Lower leg skin (tissue), 4 donors: ENCODE data around the gene SLFNL1. TPM values are rescaled to one million over a fixed set of nuclear protein-coding genes. Genes with fewer than 3 reads are reported as not detected.

Experiments used
- DNase-seq, 2 donors: peaks; one replicate each; pipeline ENCODE4 v3.0.0-alpha.2; 2019; ENCODE audit warnings: low spot score in 2 of 2
- H3K4me3 ChIP-seq: fragments of 200-600 bp; sonication (generic); 2 replicates; pipeline ENCODE4 v1.5.1; 2017; ENCODE audit warnings: mild to moderate bottlenecking, low read depth; ENCODE audit not compliant: poor library complexity, severe bottlenecking
- CTCF ChIP-seq, 3 donors: fragments of 450-650 bp; IDR thresholded peaks; one replicate each; pipeline ENCODE4 v1.5.1; 2016; ENCODE audit warnings: antibody characterized with exemption in 3 of 3, mild to moderate bottlenecking in 3 of 3, moderate library complexity in 2 of 3
- POLR2A ChIP-seq, 2 donors: fragments of 450-650 bp; IDR thresholded peaks; one replicate each; pipeline ENCODE4 v1.6.1; 2016 to 2017; ENCODE audit warnings: antibody characterized with exemption in 2 of 2, mild to moderate bottlenecking in 1 of 2, moderate library complexity in 1 of 2
- WGBS, 2 donors: methylation state at CpG; one replicate each; pipeline ENCODE4 v1.1.5; 2018; 5-methylcytosine and 5-hydroxymethylcytosine counted together
- intact Hi-C: fragments of 100-400 bp; cut with DNase I; formaldehyde crosslinking; loops from one replicate; pipeline ENCODE4 v1.15.0; 2023; ENCODE audit warnings: low total_unique reads
- total RNA-seq, 4 donors: library from RNA; depleted of rRNA; stranded (reverse); fragments of >200 nt; gene quantifications; one replicate each; pipeline ENCODE4 v1.1.0, GENCODE V29; 2016

Gene SLFNL1
- total RNA-seq, 4 donors from 2014 or later = 0.26 TPM; not detected in 3

- H3K4me3 ChIP-seq = no peak overlapping the region
- intact Hi-C loops = no loop called here
- DNase-seq = peak in 1 of 2 donors; percentile 77
- 89 to 90% methylated on average over 5 to 8 of the region's 8 CpGs for WGBS, 2 donors
- TF ChIP-seq POLR2A (IDR thresholded peaks at IDR 0.05) (no peak), CTCF (IDR thresholded peaks at IDR 0.05) (no peak)
Measured at GRCh38 chr1:41018018-41018410, 3.5 kb downstream of the SLFNL1 start.

- intact Hi-C loops = no loop called here
Measured at GRCh38 chr1:41017141-41018017, 4.1 kb downstream of the SLFNL1 start.

GRCh38 chr1:41015897-41016470 is 5.5 kb downstream of the SLFNL1 start:
- WGBS, 2 donors = 92 to 96% methylated on average over 13 of the region's 13 CpGs
- TF ChIP-seq POLR2A (IDR thresholded peaks at IDR 0.05) = no peak
- no peak for TF ChIP-seq CTCF (IDR thresholded peaks at IDR 0.05)
- DNase-seq = peak in 1 of 2 donors; percentile 82
- no peak overlapping the region for H3K4me3 ChIP-seq
- intact Hi-C loops = no loop called here

More at GRCh38 chr1:41017141-41018017, 4.1 kb downstream of the SLFNL1 start:
- TF ChIP-seq POLR2A (IDR thresholded peaks at IDR 0.05) = no peak
- no peak for TF ChIP-seq CTCF (IDR thresholded peaks at IDR 0.05)
- H3K4me3 ChIP-seq = no peak overlapping the region
- 95 to 96% methylated on average over 30 to 33 of the region's 44 CpGs for WGBS, 2 donors
- DNase-seq = peak in 1 of 2 donors; percentile 81

- peak in 1 of 2 donors; percentile 75 for DNase-seq
- intact Hi-C loops = no loop called here
- no peak overlapping the region for H3K4me3 ChIP-seq
- no peak for TF ChIP-seq POLR2A (IDR thresholded peaks at IDR 0.05)
- WGBS, 2 donors = 70 to 81% methylated on average over 5 of the region's 5 CpGs
Measured at GRCh38 chr1:41015281-41015896, 6.1 kb downstream of the SLFNL1 start.

GRCh38 chr1:41014871-41015270 is 6.7 kb downstream of the SLFNL1 start:
- DNase-seq = peak in 1 of 2 donors; percentile 74
- 74 to 75% methylated on average over 8 of the region's 8 CpGs for WGBS, 2 donors
- intact Hi-C loops = no loop called here
- no peak for TF ChIP-seq POLR2A (IDR thresholded peaks at IDR 0.05)
- no peak for TF ChIP-seq CTCF (IDR thresholded peaks at IDR 0.05)
- no peak overlapping the region for H3K4me3 ChIP-seq

- no peak overlapping the region for H3K4me3 ChIP-seq
- TF ChIP-seq POLR2A (IDR thresholded peaks at IDR 0.05) (no peak), CTCF (IDR thresholded peaks at IDR 0.05) (no peak)
- DNase-seq = peak in 1 of 2 donors; percentile 76
- intact Hi-C loops = no loop called here
- WGBS, 2 donors = 83 to 88% methylated on average over 7 of the region's 7 CpGs
Measured at GRCh38 chr1:41013796-41014195, 7.7 kb downstream of the SLFNL1 start.
